SK-N-MC (cell line): ENCODE measurements around the gene CLTCL1.
"Not testable (repeated sequence)": the region's sequence is repeated elsewhere in the genome, so short reads cannot be mapped to it uniquely, and the experiment has no call there.

Source experiments
- EZH2 ChIP-seq: fragments of 200-600 bp; sonication (generic); IDR thresholded peaks from one replicate; pipeline ENCODE4 v1.6.1; 2017; ENCODE audit warnings: antibody characterized with exemption
- FOXP2 ChIP-seq: optimal IDR thresholded peaks from 2 replicates; pipeline ENCODE3; 2011; ENCODE audit warnings: mild to moderate bottlenecking, moderate library complexity; ENCODE audit not compliant: insufficient read depth; ENCODE audit errors: extremely low read length, control extremely low read depth
- POLR2AphosphoS5 ChIP-seq: IDR thresholded peaks from 2 replicates; pipeline ENCODE4 v1.6.1; 2012; ENCODE audit warnings: mild to moderate bottlenecking, low read depth, low read length, borderline replicate concordance

DNA sequence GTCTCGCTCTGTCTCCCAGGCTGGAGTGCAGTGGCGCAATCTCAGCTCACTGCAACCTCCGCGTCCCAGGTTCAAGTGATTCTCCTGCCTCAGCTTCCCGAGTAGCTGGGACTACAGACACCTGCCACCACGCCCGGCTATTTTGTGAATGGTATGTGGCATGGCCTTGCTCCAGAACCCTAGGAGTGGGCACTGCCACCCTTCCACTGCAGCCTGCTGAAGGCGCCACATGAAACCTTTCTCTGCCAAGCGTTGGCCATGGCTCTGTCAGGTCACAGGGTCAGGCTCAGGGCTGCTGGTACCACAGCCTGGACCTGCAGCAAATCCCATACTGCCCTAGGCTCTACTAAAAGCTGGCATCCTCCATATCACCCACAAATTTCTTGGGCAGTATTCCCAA lies 135.4 kb downstream of the CLTCL1 start:
- not testable (repeated sequence) for TF ChIP-seq EZH2, POLR2AphosphoS5, FOXP2
